Measurements from ENCODE around the gene CAV2. TPM values are rescaled to one million over a fixed set of nuclear protein-coding genes. Genes with fewer than 3 reads are reported as not detected.
A peak's percentile ranks its signal among the peaks of the same experiment; 100 is the strongest.

CAV2 gene
- total RNA-seq, 1 donor from 2014 or later = 161 TPM

- H3K9ac ChIP-seq (ENCODE audit: low read length) = no peak overlapping the region
- H3K4me1 Mint-ChIP-seq (ENCODE audit: low read depth, unreplicated experiment) = peaks cover 26% of the 10 kb centered on the region
- FAIRE-seq (no peak), DNase-seq (ENCODE audit: low read depth) (no peak)
- H3K27me3 ChIP-seq (ENCODE audit: insufficient read depth, low read length) = no peaks in the 10 kb centered on the region
- H3K27ac Mint-ChIP-seq (ENCODE audit: unreplicated experiment) = no peak overlapping the region
- H3K36me3 Mint-ChIP-seq (ENCODE audit: low read depth, unreplicated experiment) = peaks cover 16% of the 10 kb centered on the region
- peaks cover 27% of the 10 kb centered on the region for H3K36me3 ChIP-seq (ENCODE audit: insufficient read depth, low read length)
- peak overlapping the region; percentile 87 for H3K4me2 ChIP-seq (ENCODE audit: low read length)
- H3K27me3 Mint-ChIP-seq (ENCODE audit: low read depth, unreplicated experiment) = no peaks in the 10 kb centered on the region
- no peak for TF ChIP-seq CTCF (IDR thresholded peaks at IDR 0.05; ENCODE audit: insufficient read depth, low read depth, low read length)
- TF ChIP-seq EZH2 (IDR thresholded peaks at IDR 0.05; ENCODE audit: insufficient read depth, low read length) = no peak
- peak overlapping the region; percentile 76 for H3K4me3 ChIP-seq (ENCODE audit: insufficient read depth, low read depth, low read length)
- H3K9me3 Mint-ChIP-seq (ENCODE audit: unreplicated experiment) = peaks cover 3% of the 10 kb centered on the region
- H3K4me3 Mint-ChIP-seq (ENCODE audit: unreplicated experiment) = peak overlapping the region; percentile 91
- H3K27ac ChIP-seq (ENCODE audit: low read depth, low read length) = no peak overlapping the region
- H3K79me2 ChIP-seq (ENCODE audit: insufficient read depth, low read length) = peaks cover 61% of the 10 kb centered on the region
- no peak overlapping the region for H2AFZ ChIP-seq (ENCODE audit: low read depth, low read length)
- peaks cover 16% of the 10 kb centered on the region for H3K4me1 ChIP-seq (ENCODE audit: insufficient read depth, low read length)
- no peaks in the 10 kb centered on the region for H3K9me3 ChIP-seq (ENCODE audit: insufficient read depth, low read depth, low read length)
- H4K20me1 ChIP-seq (ENCODE audit: insufficient read depth, low read length) = no peaks in the 10 kb centered on the region
These were observed 2.9 kb downstream of the CAV2 start for GRCh38 chr7:116502201-116503096.

- Histone ChIP-seq H3K9ac (ENCODE audit: low read length) (no peak overlapping the region), H3K27me3 (ENCODE audit: insufficient read depth, low read length) (no peaks in the 10 kb centered on the region), H3K79me2 (ENCODE audit: insufficient read depth, low read length) (peaks cover 61% of the 10 kb centered on the region), H2AFZ (ENCODE audit: low read depth, low read length) (no peak overlapping the region), H3K4me1 (ENCODE audit: insufficient read depth, low read length) (peaks cover 16% of the 10 kb centered on the region), H3K4me3 (ENCODE audit: insufficient read depth, low read depth, low read length) (no peak overlapping the region), H3K36me3 (ENCODE audit: insufficient read depth, low read length) (peaks cover 34% of the 10 kb centered on the region), H3K9me3 (ENCODE audit: insufficient read depth, low read depth, low read length) (no peaks in the 10 kb centered on the region), H3K4me2 (ENCODE audit: low read length) (no peak overlapping the region), H3K27ac (ENCODE audit: low read depth, low read length) (no peak overlapping the region), H4K20me1 (ENCODE audit: insufficient read depth, low read length) (no peaks in the 10 kb centered on the region)
- Mint-ChIP-seq H3K4me3 (ENCODE audit: unreplicated experiment) (no peak overlapping the region), H3K27me3 (ENCODE audit: low read depth, unreplicated experiment) (no peaks in the 10 kb centered on the region), H3K4me1 (ENCODE audit: low read depth, unreplicated experiment) (peaks cover 17% of the 10 kb centered on the region), H3K36me3 (ENCODE audit: low read depth, unreplicated experiment) (peaks cover 16% of the 10 kb centered on the region), H3K9me3 (ENCODE audit: unreplicated experiment) (peaks cover 3% of the 10 kb centered on the region), H3K27ac (ENCODE audit: unreplicated experiment) (no peak overlapping the region)
- DNase-seq (ENCODE audit: low read depth) (no peak), FAIRE-seq (no peak)
- TF ChIP-seq EZH2 (IDR thresholded peaks at IDR 0.05; ENCODE audit: insufficient read depth, low read length) (no peak), CTCF (IDR thresholded peaks at IDR 0.05; ENCODE audit: insufficient read depth, low read depth, low read length) (no peak)
These were observed 4.3 kb downstream of the CAV2 start for GRCh38 chr7:116503835-116504234.

- Mint-ChIP-seq H3K27me3 (ENCODE audit: low read depth, unreplicated experiment) (no peaks in the 10 kb centered on the region), H3K36me3 (ENCODE audit: low read depth, unreplicated experiment) (peaks cover 23% of the 10 kb centered on the region), H3K4me3 (ENCODE audit: unreplicated experiment) (no peak overlapping the region), H3K27ac (ENCODE audit: unreplicated experiment) (peak overlapping the region; percentile 31), H3K9me3 (ENCODE audit: unreplicated experiment) (peaks cover 3% of the 10 kb centered on the region), H3K4me1 (ENCODE audit: low read depth, unreplicated experiment) (peaks cover 17% of the 10 kb centered on the region)
- no peak for DNase-seq (ENCODE audit: low read depth)
- H2AFZ ChIP-seq (ENCODE audit: low read depth, low read length) = no peak overlapping the region
- peaks cover 15% of the 10 kb centered on the region for H3K4me1 ChIP-seq (ENCODE audit: insufficient read depth, low read length)
- H3K4me3 ChIP-seq (ENCODE audit: insufficient read depth, low read depth, low read length) = no peak overlapping the region
- FAIRE-seq = no peak
- TF ChIP-seq EZH2 (IDR thresholded peaks at IDR 0.05; ENCODE audit: insufficient read depth, low read length) (no peak), CTCF (IDR thresholded peaks at IDR 0.05; ENCODE audit: insufficient read depth, low read depth, low read length) (no peak)
- no peaks in the 10 kb centered on the region for H3K9me3 ChIP-seq (ENCODE audit: insufficient read depth, low read depth, low read length)
- peaks cover 34% of the 10 kb centered on the region for H3K36me3 ChIP-seq (ENCODE audit: insufficient read depth, low read length)
- H4K20me1 ChIP-seq (ENCODE audit: insufficient read depth, low read length) = no peaks in the 10 kb centered on the region
- H3K79me2 ChIP-seq (ENCODE audit: insufficient read depth, low read length) = peaks cover 54% of the 10 kb centered on the region
- H3K27ac ChIP-seq (ENCODE audit: low read depth, low read length) = no peak overlapping the region
- peak overlapping the region; percentile 1 for H3K4me2 ChIP-seq (ENCODE audit: low read length)
- no peaks in the 10 kb centered on the region for H3K27me3 ChIP-seq (ENCODE audit: insufficient read depth, low read length)
- H3K9ac ChIP-seq (ENCODE audit: low read length) = no peak overlapping the region
These were observed 5.7 kb downstream of the CAV2 start for GRCh38 chr7:116505278-116505677.

Measured in astrocyte (in vitro differentiated cells and primary cell).